Stimulated activated CD8-positive, alpha-beta memory T cell treated with anti-CD3 and anti-CD28 coated beads, Interleukin-12 subunit alpha, Interleukin-12 subunit beta, amount 100 ng/mL, for 24 hours (primary cell): ENCODE data around the gene TANGO2.

Experiments used
- DNase-seq: peaks from one replicate; pipeline ENCODE4 v3.0.0-alpha.2; 2020; ENCODE audit errors: extremely low read depth

TANGO2 gene

GRCh38 chr22:19983741-19984140 is 37.2 kb upstream of the TANGO2 start:
- DNase-seq = no peak

- DNase-seq = no peak
Measured at GRCh38 chr22:19984201-19984753, 36.6 kb upstream of the TANGO2 start.

- DNase-seq = no peak
Measured at GRCh38 chr22:19984851-19985811, 35.8 kb upstream of the TANGO2 start.

GRCh38 chr22:19986011-19986409 is 34.9 kb upstream of the TANGO2 start:
- no peak for DNase-seq

GRCh38 chr22:19986410-19987341 is 34.2 kb upstream of the TANGO2 start:
- peak; percentile 33 for DNase-seq

DNA sequence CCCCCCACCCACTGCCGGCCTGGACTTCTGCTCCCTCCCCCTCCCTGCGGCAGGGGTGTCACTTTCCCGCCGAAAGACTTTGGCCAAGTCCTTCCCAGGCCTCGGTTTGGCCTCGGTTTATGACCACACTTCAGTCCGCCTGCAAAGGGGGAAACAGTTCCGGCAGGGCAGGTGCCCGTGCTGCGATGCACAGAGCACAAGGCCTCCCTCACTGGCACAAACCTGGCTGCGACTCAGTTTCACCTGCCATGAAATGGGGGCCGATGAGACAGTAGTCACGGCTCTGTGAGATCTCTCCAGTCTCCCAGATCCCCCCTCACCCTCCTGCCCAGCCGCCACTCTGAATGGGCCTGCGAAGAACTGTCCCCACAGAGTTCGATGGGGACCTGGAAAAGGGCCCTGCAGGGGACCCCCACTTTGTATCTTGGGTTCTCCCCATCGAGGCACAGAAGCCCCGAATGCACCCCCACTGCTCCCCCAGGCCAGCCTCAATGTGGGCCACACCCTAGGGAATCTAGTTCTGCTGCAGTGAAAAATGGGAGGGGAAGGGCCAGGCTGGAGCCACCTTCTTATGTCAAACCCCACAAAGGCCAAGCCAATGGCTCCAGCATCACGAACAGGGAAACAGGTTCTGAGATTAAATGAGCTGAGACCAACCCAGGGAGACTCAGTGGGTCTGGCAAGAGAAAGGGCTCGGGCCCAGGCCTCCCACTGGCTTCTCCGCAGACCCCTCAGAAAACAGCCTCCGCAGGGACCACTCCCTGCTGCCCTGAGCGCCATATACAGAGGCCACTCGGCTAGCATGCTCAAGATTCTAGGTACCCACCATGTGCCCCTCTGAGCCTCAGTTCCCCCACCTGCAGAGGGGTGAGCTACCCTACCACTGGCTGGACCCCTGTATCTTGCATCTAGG is 33.3 kb upstream of the TANGO2 start:
- DNase-seq = no peak

- no peak for DNase-seq
Measured at GRCh38 chr22:19988331-19988808, 32.5 kb upstream of the TANGO2 start.

DNA sequence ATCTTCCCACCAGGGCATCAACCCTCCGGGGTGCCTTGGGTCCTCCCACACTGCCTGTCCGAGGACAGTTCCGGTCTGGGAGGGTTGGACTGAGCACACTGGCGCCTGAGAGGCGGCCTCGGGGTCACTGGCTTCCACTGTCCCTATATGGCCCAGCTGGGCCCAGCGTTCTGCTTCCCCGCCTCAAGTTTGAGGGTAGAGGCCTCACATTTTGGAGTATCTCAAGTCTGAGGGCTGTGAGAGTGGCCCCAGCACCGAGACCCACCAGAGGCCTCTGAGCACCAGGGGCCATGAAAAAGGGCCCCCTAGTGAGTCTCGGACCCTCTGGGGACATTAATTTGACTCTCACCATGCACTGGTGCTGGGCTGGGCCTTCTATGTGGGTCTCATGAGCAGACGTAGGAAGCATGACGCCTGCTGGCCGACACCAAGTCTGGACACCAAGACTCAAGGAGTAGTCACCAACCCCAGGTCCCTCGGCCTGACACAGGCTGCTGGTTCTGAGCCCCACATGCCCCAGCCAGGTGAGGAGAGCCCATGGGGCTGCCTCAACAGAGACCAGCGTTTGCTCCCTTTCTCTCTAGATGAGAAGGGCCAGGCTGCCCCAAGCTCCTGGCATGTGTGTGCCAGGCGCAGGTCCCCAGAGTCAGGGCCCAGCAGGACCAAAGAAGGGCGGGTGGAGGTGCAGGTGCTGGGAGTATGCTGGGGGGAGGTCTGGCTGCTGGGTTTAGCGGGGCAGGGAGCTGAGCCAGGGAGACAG is 31.8 kb upstream of the TANGO2 start:
- DNase-seq = no peak

- DNase-seq = no peak
Measured at GRCh38 chr22:19989725-19990067, 31.2 kb upstream of the TANGO2 start.

DNA sequence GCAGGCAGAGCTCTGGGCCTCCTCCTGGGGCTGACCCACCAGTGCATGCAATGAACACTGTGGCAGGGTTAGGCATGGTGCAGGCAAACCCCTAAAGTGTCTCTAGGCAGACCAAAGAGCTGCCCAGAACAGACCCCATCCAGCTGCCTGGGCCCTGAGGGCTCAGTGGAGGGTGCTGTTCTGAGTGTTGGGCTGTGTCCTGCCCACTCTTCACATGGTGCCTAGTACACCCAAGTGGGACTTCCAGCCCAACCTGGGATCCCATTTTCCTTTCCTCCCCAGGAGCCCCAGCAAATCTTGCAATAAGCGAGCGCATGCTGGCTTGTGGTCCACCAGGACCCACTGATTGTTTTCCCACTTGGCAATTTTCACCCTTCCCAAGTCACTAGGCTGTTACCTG is 30.7 kb upstream of the TANGO2 start:
- DNase-seq = no peak

DNA sequence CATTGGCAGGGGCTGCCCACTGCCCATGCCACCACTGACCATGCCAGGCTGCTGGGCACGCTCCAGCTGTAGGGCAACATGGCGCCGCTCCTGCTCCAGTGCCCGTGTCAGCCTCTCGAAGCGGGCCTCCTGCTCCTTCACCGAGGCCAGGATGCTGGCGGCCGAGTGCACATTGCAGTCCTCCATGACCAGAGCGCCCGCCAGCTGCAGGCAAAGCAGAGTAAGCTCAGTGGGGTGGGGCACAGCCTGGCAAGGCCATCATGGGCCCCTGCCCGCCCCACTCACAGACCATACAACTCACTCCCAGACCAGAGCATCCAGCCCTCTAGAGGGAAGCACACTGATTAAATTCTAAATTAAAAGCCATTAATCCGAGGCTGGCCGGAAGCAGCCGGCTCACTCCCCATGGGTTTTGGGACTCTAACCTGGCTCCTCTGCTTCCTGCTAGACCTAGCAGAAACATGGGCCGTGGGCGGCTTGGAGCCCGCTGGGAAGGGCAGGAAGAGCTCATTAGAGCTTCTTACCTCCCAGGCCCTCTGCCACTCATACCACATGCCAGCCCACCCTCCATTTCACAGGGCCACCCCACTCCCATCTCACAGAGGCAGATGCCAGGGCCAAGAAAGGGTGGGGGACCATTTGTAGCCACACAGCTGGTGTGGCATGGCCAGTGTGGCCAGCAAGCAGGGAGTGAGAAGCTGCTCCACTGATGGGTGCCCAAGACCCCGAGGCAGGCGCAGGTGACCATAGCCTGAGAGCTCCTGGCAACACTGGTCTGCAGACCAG is 30.1 kb upstream of the TANGO2 start:
- DNase-seq = no peak

- DNase-seq = no peak
Measured at GRCh38 chr22:19991395-19991644, 29.6 kb upstream of the TANGO2 start.

GRCh38 chr22:19991645-19992451 is 29.1 kb upstream of the TANGO2 start:
- DNase-seq = no peak

GRCh38 chr22:19992481-19992911 is 28.4 kb upstream of the TANGO2 start:
- no peak for DNase-seq

DNA sequence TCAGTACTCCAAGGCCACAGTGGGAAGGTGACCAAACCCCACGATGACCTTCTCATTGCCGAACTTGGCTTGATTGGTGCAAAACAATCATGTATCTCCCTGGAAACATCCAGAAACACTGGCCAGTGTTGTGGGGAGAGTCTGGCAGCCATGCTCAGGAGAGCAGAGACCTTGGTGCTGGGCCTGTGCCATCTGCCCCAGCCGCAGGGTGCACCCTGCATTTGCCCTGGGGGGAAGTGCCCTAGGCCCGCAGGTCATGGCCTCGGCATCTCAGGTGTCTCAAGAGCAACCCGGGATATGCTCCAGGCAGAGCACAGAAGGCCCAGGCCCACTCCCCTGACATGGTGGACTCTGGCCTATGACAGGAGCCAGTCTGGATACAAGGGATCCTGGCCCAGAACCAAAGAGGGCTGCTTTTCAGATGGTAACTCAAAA is 28.0 kb upstream of the TANGO2 start:
- DNase-seq = no peak

- DNase-seq = no peak
Measured at GRCh38 chr22:19993926-19994325, 27.0 kb upstream of the TANGO2 start.

DNA sequence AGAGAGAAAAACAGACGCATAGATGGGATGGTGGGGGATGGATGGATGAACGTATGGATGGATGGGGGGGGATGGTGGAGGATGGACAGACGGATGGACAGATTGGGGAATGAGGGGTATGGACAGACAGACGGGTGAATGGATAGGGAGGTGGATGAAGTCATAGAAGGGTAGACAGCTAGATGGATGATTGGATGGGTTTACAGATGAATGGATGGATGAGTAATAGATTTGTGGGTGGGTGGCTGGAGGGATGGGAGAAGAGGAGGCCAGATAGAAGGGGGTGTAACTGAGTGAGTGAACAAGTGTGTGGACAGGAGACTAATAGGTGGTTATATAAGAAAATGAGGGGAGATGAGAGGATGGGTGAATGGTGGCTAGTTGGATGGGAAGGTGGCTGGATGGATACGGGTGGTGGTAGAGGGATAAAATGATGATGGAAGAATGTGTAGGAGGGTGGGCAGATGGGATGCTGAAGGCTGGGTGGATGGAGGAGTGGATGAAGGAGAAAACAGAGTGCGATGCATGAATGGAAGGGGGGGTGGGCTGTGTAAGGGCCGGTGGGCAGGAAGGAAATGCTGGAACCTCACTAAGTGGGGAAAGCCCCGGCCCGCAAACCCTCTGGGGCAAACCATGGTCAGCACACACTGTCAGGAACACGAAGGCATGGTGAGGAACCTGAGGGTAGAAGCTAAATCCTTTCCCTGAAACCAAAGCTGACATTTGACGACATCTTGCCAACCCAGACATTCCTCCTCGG is 25.9 kb upstream of the TANGO2 start:
- no peak for DNase-seq
